ENCODE measurements around the gene ELAC2.

The ELAC2 gene, protein sequence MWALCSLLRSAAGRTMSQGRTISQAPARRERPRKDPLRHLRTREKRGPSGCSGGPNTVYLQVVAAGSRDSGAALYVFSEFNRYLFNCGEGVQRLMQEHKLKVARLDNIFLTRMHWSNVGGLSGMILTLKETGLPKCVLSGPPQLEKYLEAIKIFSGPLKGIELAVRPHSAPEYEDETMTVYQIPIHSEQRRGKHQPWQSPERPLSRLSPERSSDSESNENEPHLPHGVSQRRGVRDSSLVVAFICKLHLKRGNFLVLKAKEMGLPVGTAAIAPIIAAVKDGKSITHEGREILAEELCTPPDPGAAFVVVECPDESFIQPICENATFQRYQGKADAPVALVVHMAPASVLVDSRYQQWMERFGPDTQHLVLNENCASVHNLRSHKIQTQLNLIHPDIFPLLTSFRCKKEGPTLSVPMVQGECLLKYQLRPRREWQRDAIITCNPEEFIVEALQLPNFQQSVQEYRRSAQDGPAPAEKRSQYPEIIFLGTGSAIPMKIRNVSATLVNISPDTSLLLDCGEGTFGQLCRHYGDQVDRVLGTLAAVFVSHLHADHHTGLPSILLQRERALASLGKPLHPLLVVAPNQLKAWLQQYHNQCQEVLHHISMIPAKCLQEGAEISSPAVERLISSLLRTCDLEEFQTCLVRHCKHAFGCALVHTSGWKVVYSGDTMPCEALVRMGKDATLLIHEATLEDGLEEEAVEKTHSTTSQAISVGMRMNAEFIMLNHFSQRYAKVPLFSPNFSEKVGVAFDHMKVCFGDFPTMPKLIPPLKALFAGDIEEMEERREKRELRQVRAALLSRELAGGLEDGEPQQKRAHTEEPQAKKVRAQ

GRCh38 chr17:13017655-13018459 lies at the start of gene ELAC2:
ELAC2 (minus strand) TSS chr17:13018027; CDS start chr17:13017947, 80 bp downstream.
- TF ChIP-seq CTCF (IDR thresholded peaks at IDR 0.05; ENCODE audit: insufficient read depth, low read depth, low read length, missing control alignments) = no peak
- peak within 1 kb of the TSS; percentile 87 for H3K4me3 ChIP-seq (ENCODE audit: low read length)
- DNase-seq (ENCODE audit: low read depth) = peak; percentile 99

- TF ChIP-seq CTCF (IDR thresholded peaks at IDR 0.05; ENCODE audit: insufficient read depth, low read depth, low read length, missing control alignments) = no peak
- DNase-seq (ENCODE audit: low read depth) = no peak
- H3K4me3 ChIP-seq (ENCODE audit: low read length) = no peak overlapping the region
Measured at GRCh38 chr17:13065032-13065431, 47.2 kb upstream of the ELAC2 start.

GRCh38 chr17:13055131-13055530 lies 37.3 kb upstream of the ELAC2 start:
- no peak for TF ChIP-seq CTCF (IDR thresholded peaks at IDR 0.05; ENCODE audit: insufficient read depth, low read depth, low read length, missing control alignments)
- no peak for DNase-seq (ENCODE audit: low read depth)
- no peak overlapping the region for H3K4me3 ChIP-seq (ENCODE audit: low read length)

DNA sequence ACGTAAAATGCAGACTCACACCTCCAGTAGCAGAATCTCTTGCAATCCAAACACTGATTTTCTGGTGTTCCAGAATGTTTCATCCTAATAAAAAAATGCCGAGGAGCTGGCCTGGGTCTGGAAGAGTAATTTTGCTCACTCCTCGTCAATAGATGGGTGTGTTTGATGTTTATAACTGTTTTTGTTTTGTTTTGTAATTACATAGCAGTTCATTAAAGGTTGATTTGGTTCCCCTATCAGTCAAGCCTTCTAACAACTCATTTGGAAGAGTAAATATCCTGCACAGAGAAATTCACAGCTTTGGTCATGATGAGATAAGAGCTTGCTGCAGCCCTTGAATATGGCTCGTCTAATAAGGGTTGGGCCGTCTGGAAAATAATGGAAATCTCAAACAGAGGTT lies 36.8 kb upstream of the ELAC2 start:
- H3K4me3 ChIP-seq (ENCODE audit: low read length) = no peak overlapping the region
- DNase-seq (ENCODE audit: low read depth) = no peak
- no peak for TF ChIP-seq CTCF (IDR thresholded peaks at IDR 0.05; ENCODE audit: insufficient read depth, low read depth, low read length, missing control alignments)

DNA sequence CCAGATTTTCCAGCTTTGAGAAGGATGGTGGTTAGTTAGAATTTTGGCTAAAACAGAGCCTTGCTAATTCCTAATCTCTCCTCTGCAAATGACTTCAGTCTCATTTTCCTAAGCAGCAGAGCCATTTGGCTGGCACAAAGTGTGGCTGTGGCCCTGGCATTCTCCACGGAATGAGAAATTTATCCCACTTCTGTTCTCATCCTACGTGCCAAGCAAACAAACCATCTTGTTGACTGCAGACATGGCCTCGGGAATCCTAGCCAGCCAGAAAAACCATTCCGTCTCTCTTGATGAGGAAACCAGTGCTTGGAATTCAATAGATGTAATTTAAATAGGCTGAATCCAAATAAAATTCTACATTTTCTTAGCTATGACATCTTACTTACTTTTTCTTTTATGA lies 34.1 kb upstream of the ELAC2 start:
- no peak for TF ChIP-seq CTCF (IDR thresholded peaks at IDR 0.05; ENCODE audit: insufficient read depth, low read depth, low read length, missing control alignments)
- H3K4me3 ChIP-seq (ENCODE audit: low read length) = no peak overlapping the region
- no peak for DNase-seq (ENCODE audit: low read depth)

- H3K4me3 ChIP-seq (ENCODE audit: low read length) = no peak overlapping the region
- no peak for DNase-seq (ENCODE audit: low read depth)
Measured at GRCh38 chr17:13047011-13047606, 29.3 kb upstream of the ELAC2 start.

More at GRCh38 chr17:13047011-13047606, 29.3 kb upstream of the ELAC2 start:
- no peak for TF ChIP-seq CTCF (IDR thresholded peaks at IDR 0.05; ENCODE audit: insufficient read depth, low read depth, low read length, missing control alignments)
